Choroid plexus epithelial cell (primary cell): ENCODE data around the gene SHMT2.
"Not testable (repeated sequence)": the region's sequence is repeated elsewhere in the genome, so short reads cannot be mapped to it uniquely, and the experiment has no call there.

Source experiments
- DNase-seq: peaks from one replicate; pipeline ENCODE4 v3.0.0-alpha.2; 2010; ENCODE audit warnings: low read depth
- H3K4me3 ChIP-seq: 2 replicates; pipeline ENCODE4 v1.5.1; 2011; ENCODE audit warnings: low read depth, mild to moderate bottlenecking, control low read depth, low read length, moderate library complexity
- CTCF ChIP-seq: conservative IDR thresholded peaks from 2 replicates; pipeline ENCODE4 v1.5.1; 2011; ENCODE audit warnings: low read depth, mild to moderate bottlenecking, control low read depth, inconsistent platforms, low read length, moderate library complexity

Gene SHMT2

GRCh38 chr12:57280211-57281062 is 50.9 kb downstream of the SHMT2 start:
- peak overlapping the region; percentile 30 for H3K4me3 ChIP-seq
- TF ChIP-seq CTCF: no peak
- DNase-seq: peak; percentile 93

DNA sequence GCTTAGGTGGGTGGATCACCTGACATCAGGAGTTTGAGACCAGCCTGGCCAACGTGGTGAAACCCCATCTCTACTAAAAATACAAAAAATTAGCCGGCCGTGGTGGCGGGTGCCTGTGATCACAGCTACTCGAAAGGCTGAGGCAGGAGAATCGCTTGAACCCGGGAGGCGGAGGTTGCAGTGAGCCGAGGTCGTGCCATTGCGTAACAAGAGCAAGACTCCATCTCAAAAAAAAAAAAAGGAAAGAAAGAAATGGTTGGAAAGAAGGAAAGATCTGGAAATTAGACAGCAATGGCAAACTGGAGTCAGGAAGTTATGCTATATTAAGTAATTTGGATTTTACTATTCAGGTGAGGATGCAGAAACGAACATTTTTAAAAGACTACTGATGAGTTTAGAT is 52.6 kb downstream of the SHMT2 start:
- DNase-seq, H3K4me3 ChIP-seq: not testable (repeated sequence)
